ENCODE results near the gene TMEM184A. TPM values are rescaled to one million over a fixed set of nuclear protein-coding genes. Genes with fewer than 3 reads are reported as not detected.

The TMEM184A gene
- polyA plus RNA-seq, 4 donors: 3.5 to 11.5 (median 6.8) TPM

DNA sequence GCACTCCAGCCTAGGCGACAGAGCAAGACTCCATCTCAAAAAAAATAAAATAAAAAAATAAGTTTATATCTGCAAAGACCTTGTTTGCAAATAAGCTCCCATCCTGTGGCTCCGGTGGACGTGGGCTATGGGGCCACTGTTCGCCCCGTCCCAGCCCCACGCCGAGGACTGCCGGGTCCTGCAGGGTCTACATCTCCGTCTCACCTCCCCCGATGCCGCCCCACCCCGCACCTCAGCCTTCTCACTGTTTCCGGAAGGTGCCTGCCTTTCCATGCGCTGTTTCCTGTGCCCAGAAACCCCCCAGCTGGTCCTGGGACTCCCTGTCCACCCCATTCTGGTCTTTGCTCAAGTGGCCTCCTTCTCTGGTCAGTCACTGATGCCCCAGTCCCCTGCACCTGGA is 46.8 kb downstream of the TMEM184A start:
- no peak for DNase-seq (ENCODE audit: low read depth in 4 of 4, low spot score in 2 of 4)

GRCh38 chr7:1508277-1508758 is 47.7 kb downstream of the TMEM184A start:
- no peak for DNase-seq (ENCODE audit: low read depth in 4 of 4, low spot score in 2 of 4)

DNA sequence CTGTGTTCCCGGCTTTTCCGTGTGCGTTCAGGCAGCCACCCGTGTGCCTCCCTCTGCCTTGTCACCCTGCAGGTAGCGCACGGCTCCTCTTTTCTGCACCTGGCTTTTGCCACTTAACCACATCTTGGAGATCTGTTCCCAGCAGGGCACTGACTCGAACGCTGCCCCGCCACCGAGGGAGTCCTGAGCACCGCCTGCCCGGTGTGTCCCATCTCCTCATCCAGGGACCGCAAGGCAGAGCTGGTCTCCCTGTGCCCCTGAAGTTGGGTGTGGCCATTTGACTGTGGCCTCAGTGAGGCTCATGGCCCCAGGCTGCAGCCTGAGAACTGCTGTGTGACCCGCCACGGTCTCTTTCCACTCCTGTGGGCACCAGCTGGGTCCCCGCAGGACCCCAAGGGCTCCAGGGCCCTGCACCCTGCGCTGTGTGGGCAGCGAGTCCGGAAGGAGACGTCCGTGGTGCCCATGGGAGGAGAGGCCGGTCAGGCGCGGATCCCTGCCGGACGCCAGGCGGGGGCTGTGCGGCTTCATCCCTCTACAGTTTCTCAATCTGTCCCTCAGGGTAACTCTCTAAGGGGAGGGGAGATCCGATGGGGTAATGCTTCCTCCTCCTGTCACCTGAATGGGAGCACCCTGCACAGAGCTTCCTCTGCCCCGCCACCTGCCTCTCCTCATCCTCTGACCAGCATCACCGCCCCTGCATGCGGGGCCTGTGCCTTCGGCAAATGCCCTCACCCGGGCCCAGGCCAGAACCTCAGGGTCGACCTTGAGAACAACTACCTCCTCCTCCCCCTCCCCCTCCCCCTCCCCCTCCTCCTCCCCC is 50.1 kb downstream of the TMEM184A start:
- DNase-seq (ENCODE audit: low read depth in 4 of 4, low spot score in 2 of 4): peak in 1 of 4 donors; percentile 19

GRCh38 chr7:1503816-1504775 is 51.9 kb downstream of the TMEM184A start, which contains the start of gene INTS1:
INTS1 (minus strand) TSS chr7:1504389; CDS start chr7:1503960, 429 bp downstream.
- DNase-seq (ENCODE audit: low read depth in 4 of 4, low spot score in 2 of 4): peak in 3 of 4 donors; percentile 76 to 91 (median 76)

- DNase-seq (ENCODE audit: low read depth in 4 of 4, low spot score in 2 of 4): no peak
These were observed 52.6 kb downstream of the TMEM184A start for GRCh38 chr7:1503390-1503789.

DNA sequence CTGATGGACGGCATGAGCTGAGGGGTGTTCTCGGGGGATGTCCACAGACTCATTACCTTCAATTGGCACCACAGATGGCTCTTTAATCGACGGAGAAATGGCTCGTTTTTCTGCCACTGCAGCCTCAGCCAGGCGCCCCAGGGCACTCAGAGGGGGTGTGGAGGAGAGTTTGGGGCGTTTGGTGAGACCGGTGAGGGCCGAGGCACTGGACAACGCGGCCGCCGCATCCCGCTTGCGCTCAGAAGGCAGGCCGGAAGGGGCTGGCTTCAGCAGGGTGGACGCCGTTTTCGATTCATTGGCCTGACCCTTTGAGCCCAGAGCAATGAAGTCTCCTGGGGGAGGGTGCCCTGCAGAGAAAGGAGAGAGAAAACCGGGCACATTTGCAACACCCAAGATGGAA is 53.2 kb downstream of the TMEM184A start:
- DNase-seq (ENCODE audit: low read depth in 4 of 4, low spot score in 2 of 4): no peak

GRCh38 chr7:1501487-1502270 is 54.3 kb downstream of the TMEM184A start:
- DNase-seq (ENCODE audit: low read depth in 4 of 4, low spot score in 2 of 4): no peak

DNA sequence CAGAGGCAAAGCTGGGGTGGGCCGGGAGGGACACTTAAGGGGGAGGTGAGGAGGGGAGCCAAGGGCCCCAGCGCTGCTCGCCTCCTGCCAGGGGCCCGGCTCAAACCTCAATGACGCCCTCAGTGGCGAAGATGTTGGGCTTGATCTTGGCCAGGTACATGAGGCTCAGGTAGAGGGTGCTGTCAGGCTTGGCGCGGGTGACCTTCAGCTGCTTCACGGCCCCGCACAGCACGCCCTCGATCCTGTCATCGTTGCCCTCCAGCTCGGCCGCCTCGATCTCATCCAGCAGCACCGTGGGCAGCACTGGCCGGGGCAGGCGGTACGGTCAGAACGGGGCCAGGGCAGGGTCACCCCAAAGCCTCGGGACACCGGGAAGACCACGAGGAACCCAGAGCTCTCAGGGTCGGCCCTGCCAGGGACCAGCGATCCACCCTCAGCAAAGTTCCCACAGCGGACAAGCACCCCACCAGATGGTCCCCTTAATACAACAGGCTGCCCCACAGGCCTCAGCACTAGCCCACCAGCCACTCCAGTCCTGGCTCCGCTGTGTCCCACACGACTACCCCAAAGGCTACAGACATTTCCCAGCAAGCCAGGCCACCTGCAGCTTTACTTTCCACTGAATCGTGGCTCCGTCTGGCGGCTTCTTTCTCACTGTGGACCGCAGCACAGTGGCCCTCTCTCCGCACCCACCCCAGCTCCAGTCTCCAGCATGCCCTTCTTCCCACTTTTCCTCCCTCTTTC is 55.8 kb downstream of the TMEM184A start:
- no peak for DNase-seq (ENCODE audit: low read depth in 4 of 4, low spot score in 2 of 4)

DNA sequence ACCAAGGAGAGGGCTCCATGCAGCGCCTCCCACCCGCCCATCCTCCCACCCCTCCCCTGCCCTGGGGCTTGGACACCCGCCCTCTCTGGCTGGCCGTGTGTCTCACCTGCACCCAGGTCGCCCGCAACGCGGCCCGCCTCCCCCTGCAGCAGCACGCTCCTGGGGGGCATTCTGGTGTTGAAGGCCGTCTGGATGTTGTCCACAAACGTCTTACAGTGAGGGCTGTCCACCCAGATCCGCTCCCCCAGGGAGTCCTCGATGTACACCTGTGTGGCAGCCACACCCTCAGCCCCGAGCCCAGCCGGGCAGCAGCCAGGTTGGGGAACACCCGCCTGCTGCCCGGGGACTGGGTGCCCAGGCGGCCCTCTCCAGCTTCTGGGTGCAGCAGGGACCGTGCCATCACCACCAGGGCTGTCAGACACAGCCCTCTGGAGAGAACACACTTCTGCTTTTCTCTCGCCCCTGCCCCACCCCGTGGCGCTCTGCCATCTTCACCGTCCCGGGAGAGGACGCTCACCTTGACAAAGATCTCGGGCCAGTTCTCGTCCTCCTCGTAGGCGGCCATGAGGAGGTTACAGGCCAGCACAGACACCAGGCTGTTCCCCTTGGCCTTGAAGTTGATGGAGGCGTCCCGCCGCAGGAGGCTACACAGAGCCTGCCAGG is 56.5 kb downstream of the TMEM184A start:
- no peak for DNase-seq (ENCODE audit: low read depth in 4 of 4, low spot score in 2 of 4)

DNA sequence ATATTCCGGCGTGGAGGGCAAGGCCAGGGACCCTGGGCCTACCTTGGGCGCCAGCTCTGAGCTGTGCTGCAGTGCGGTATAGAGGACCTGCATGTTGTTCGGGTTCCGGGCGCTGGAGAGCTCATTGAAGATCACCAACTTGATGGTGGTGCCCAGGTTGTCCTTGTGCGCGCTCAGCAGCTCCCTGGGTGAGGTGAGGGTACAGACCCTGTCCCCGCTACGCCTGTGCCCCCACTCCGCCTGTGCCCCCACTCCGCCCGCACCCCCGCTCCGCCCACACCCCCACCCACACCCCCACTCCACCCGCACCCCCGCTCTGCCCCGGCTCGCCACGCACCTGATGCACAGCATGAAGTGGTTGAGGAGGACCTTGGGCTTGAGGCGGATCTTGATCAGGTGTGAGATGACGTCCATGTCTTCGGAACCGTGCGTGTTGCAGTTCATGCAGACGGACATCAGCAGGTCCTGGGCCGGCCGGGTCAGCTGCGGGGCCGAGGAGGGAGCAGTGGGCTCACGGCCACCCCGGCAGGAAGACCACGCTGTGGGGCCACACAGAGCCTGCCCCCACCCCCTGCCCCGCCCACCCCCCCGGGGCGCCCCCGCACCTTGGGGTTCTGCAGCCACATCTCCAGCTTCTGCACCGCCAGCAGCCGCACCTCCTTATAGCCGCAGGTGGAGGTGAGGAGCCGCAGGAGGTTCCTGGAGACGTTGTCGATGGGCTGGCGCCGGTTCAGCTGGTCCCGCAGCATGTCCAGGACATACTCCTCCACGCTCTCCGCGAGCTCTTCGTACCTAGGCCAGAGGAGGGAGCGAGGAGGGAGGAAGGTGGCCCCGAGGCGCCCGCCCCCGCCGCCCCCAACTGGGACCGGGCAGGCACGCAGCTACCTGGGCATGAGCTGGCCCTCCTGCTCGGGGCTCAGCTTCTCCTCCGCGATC is 57.4 kb downstream of the TMEM184A start:
- no peak for DNase-seq (ENCODE audit: low read depth in 4 of 4, low spot score in 2 of 4)

- DNase-seq (ENCODE audit: low read depth in 4 of 4, low spot score in 2 of 4): no peak
These were observed 58.6 kb downstream of the TMEM184A start for GRCh38 chr7:1497293-1497927.

DNA sequence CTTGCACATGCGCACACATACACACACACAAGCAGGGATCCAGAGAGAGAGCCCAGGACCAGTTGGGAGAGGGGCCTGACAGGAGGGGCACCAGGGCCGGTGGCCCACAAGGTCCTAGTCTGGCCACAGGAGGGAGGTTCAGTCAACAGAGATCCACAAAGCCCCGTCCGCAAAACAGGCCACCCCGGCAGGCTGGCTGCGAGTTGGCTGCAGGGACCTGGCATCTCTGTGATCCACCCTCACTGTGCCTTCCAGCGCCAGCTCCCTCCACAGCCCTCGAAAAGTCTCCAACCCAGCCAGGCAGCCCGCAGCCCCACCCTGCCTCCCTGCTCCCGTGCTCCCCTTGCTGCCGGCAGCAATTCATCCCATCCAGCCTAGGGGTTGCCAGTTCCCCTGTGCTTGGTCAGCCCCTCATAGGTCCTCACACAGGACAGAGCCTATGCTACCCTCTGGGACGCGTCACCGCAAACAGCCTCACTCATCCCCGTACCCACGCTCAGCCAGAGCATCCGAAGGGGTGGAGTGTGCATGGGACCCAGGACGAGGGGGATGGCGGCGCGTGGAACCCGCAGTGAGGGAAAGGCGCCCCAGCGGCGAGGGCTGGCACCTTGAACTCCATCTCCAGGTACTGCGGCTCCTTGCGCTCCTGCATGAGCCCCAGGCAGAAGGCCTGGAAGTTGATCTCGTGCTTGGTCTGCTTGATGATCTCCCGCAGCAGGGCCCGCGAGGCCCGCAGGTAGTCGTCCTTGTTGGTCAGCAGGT is 59.3 kb downstream of the TMEM184A start:
- no peak for DNase-seq (ENCODE audit: low read depth in 4 of 4, low spot score in 2 of 4)

- DNase-seq (ENCODE audit: low read depth in 4 of 4, low spot score in 2 of 4): no peak
These were observed 60.3 kb downstream of the TMEM184A start for GRCh38 chr7:1495564-1496242.

DNA sequence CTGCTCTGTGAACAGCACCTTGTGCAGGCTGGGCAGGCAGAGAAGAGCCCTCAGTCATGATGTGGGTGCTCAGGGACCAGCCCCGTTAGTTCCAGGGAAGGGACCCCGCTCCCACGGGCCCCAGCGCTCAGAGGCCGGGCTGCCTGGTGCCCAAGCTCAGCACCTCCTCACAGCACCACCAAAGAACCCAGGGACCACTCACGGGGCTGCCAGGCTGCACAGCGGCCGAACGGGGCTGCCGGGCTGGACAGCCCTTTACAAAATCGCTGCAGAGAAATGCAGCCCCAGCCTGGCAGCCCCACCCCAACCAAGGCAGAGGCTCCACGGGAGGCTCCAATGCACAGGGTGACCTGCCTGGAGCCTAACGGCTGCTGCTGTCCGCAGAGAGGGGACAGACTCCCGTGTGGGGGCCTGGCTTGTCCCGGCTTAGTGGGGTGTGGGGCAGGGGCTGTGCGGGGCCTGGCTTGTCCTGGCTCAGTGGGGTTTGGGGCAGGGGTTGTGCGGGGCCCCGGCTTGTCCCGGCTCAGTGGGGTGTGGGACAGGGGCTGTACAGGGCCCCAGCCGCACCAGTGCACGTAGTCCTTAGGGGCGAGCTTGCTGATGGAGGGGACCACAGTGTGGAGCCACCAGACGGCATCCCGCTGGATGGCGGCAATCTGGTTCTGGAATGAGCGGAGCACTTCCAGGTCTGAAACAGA is 61.0 kb downstream of the TMEM184A start:
- DNase-seq (ENCODE audit: low read depth in 4 of 4, low spot score in 2 of 4): no peak

DNA sequence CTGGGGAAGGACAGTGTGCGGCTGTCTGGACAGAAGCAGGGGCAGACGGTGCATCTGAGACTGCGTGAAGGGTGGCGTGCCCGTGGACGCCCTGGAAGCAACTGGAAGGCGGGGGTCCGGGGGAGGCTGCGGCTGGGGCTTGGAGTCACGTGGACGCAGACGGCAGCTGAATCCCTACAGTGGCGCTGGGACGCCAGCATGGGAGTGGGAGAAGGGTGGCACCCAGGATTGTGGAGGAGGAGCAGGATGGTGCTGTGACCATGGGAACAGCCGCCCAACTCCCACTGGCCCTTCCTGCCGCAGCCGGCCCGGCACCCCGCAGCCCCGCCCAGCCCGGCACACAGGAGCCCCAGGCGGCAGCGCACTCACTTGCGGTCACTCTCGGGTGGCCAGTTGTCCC is 61.6 kb downstream of the TMEM184A start:
- no peak for DNase-seq (ENCODE audit: low read depth in 4 of 4, low spot score in 2 of 4)

GRCh38 chr7:1493571-1493970 is 62.4 kb downstream of the TMEM184A start:
- no peak for DNase-seq (ENCODE audit: low read depth in 4 of 4, low spot score in 2 of 4)

Data from left renal cortex interstitium (tissue), 4 donors.